Measurements from ENCODE around the gene TTC38. TPM values are rescaled to one million over a fixed set of nuclear protein-coding genes. Genes with fewer than 3 reads are reported as not detected.

Gene TTC38
- polyA plus RNA-seq, 1 donor from 2014 or later = 1.4 TPM

DNA sequence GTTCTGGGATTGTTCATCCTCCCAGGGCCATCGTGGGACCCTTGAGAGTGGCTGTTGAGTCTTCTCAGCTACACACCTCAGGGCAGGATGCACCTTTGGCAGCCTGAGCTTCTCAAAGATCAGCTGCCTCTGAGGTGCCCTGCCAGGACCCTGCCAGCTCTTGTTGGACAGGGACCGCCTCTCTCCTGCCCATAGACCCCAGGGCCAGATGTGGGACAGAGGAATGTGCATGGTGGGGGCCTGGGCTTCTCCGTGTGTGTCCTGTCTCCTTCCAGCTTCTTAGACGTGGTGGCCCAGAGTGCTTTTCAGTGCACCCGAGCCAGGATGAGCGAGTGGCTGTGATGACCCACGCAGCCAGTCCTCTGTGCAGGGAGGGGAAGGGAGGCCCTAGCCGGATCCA, 61.8 kb downstream of the TTC38 start:
- H3K27ac ChIP-seq (ENCODE audit: low read length) = no peak overlapping the region
- H3K9me3 ChIP-seq (ENCODE audit: low read length) = no peaks in the 10 kb centered on the region
- no peaks in the 10 kb centered on the region for H3K36me3 ChIP-seq (ENCODE audit: insufficient read depth, low read length)
- H3K9me2 ChIP-seq (ENCODE audit: insufficient read depth, low read length) = no peaks in the 10 kb centered on the region
- H3K4me3 ChIP-seq (ENCODE audit: low read length) = no peak overlapping the region
- no peaks in the 10 kb centered on the region for H3K79me2 ChIP-seq (replicated peaks; ENCODE audit: insufficient read depth, low read length)
- no peaks in the 10 kb centered on the region for H3K27me3 ChIP-seq (ENCODE audit: insufficient read depth, low read depth, low read length)
- no peak for TF ChIP-seq POLR2AphosphoS5 (IDR thresholded peaks at IDR 0.05)
- no peak for TF ChIP-seq EZH2 (IDR thresholded peaks at IDR 0.05; ENCODE audit: borderline replicate concordance, insufficient read depth, low read length, poor library complexity, severe bottlenecking)
- TF ChIP-seq, protein P1, sequence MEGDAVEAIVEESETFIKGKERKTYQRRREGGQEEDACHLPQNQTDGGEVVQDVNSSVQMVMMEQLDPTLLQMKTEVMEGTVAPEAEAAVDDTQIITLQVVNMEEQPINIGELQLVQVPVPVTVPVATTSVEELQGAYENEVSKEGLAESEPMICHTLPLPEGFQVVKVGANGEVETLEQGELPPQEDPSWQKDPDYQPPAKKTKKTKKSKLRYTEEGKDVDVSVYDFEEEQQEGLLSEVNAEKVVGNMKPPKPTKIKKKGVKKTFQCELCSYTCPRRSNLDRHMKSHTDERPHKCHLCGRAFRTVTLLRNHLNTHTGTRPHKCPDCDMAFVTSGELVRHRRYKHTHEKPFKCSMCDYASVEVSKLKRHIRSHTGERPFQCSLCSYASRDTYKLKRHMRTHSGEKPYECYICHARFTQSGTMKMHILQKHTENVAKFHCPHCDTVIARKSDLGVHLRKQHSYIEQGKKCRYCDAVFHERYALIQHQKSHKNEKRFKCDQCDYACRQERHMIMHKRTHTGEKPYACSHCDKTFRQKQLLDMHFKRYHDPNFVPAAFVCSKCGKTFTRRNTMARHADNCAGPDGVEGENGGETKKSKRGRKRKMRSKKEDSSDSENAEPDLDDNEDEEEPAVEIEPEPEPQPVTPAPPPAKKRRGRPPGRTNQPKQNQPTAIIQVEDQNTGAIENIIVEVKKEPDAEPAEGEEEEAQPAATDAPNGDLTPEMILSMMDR (IDR thresholded peaks at IDR 0.05; ENCODE audit: poor library complexity, severe bottlenecking) = no peak
- no peak for TF ChIP-seq TAF1 (IDR thresholded peaks at IDR 0.05; ENCODE audit: low read depth)
- H3F3A ChIP-seq (ENCODE audit: insufficient read depth, low read length, poor library complexity, severe bottlenecking) = no peaks in the 10 kb centered on the region
- H3K9ac ChIP-seq (ENCODE audit: low read length) = no peak overlapping the region
- H2AFZ ChIP-seq (ENCODE audit: low read depth, low read length) = no peak overlapping the region
- no peak overlapping the region for H3K4me2 ChIP-seq (ENCODE audit: low read length)
- H4K20me1 ChIP-seq (ENCODE audit: insufficient read depth) = no peaks in the 10 kb centered on the region

DNA sequence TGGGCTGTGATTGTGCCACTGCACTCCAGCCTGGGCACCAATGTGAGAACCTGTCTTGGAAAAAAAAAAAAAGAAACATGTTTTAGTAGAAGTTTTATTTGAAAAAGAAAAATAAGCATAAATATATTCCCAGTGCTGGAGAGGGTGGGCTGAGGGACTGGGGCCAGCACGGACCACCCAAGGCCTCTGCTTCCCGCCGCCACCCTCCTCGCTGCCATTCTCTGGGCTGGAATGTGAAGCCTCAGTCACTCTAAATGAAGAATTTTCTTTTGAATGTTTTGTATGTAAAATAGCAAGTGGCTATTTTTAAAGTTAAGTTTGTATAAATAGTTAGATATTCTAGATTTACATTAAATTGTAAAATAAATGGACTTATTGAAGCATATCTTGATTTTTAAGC, 62.6 kb downstream of the TTC38 start:
- no peaks in the 10 kb centered on the region for H3K9me3 ChIP-seq (ENCODE audit: low read length)
- H3K27ac ChIP-seq (ENCODE audit: low read length) = no peak overlapping the region
- H3K9me2 ChIP-seq (ENCODE audit: insufficient read depth, low read length) = no peaks in the 10 kb centered on the region
- H3K4me3 ChIP-seq (ENCODE audit: low read length) = no peak overlapping the region
- H2AFZ ChIP-seq (ENCODE audit: low read depth, low read length) = no peak overlapping the region
- no peaks in the 10 kb centered on the region for H3K27me3 ChIP-seq (ENCODE audit: insufficient read depth, low read depth, low read length)
- no peak overlapping the region for H3K4me2 ChIP-seq (ENCODE audit: low read length)
- H3K36me3 ChIP-seq (ENCODE audit: insufficient read depth, low read length) = no peaks in the 10 kb centered on the region
- H3K9ac ChIP-seq (ENCODE audit: low read length) = no peak overlapping the region
- H4K20me1 ChIP-seq (ENCODE audit: insufficient read depth) = no peaks in the 10 kb centered on the region
- H3K79me2 ChIP-seq (replicated peaks; ENCODE audit: insufficient read depth, low read length) = no peaks in the 10 kb centered on the region
- no peaks in the 10 kb centered on the region for H3F3A ChIP-seq (ENCODE audit: insufficient read depth, low read length, poor library complexity, severe bottlenecking)
- TF ChIP-seq RAD21 (conservative IDR thresholded peaks at IDR 0.05) (no peak), EP300 (conservative IDR thresholded peaks at IDR 0.05; ENCODE audit: poor library complexity, severe bottlenecking) (no peak), TAF1 (IDR thresholded peaks at IDR 0.05; ENCODE audit: low read depth) (no peak), MXI1 (conservative IDR thresholded peaks at IDR 0.05; ENCODE audit: poor library complexity, severe bottlenecking) (no peak), EZH2 (IDR thresholded peaks at IDR 0.05; ENCODE audit: borderline replicate concordance, insufficient read depth, low read length, poor library complexity, severe bottlenecking) (no peak), POLR2AphosphoS5 (IDR thresholded peaks at IDR 0.05) (no peak), SMC3 (conservative IDR thresholded peaks at IDR 0.05; ENCODE audit: poor library complexity) (no peak)
- TF ChIP-seq, protein P2, sequence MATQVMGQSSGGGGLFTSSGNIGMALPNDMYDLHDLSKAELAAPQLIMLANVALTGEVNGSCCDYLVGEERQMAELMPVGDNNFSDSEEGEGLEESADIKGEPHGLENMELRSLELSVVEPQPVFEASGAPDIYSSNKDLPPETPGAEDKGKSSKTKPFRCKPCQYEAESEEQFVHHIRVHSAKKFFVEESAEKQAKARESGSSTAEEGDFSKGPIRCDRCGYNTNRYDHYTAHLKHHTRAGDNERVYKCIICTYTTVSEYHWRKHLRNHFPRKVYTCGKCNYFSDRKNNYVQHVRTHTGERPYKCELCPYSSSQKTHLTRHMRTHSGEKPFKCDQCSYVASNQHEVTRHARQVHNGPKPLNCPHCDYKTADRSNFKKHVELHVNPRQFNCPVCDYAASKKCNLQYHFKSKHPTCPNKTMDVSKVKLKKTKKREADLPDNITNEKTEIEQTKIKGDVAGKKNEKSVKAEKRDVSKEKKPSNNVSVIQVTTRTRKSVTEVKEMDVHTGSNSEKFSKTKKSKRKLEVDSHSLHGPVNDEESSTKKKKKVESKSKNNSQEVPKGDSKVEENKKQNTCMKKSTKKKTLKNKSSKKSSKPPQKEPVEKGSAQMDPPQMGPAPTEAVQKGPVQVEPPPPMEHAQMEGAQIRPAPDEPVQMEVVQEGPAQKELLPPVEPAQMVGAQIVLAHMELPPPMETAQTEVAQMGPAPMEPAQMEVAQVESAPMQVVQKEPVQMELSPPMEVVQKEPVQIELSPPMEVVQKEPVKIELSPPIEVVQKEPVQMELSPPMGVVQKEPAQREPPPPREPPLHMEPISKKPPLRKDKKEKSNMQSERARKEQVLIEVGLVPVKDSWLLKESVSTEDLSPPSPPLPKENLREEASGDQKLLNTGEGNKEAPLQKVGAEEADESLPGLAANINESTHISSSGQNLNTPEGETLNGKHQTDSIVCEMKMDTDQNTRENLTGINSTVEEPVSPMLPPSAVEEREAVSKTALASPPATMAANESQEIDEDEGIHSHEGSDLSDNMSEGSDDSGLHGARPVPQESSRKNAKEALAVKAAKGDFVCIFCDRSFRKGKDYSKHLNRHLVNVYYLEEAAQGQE (IDR thresholded peaks at IDR 0.05; ENCODE audit: borderline replicate concordance) = no peak
- TF ChIP-seq, protein P1 (IDR thresholded peaks at IDR 0.05; ENCODE audit: poor library complexity, severe bottlenecking) = no peak

Measured in neural cell (in vitro differentiated cells).